GM21360 (cell line): ENCODE data around the gene PHF13.
"Not testable (repeated sequence)": the region's sequence is repeated elsewhere in the genome, so short reads cannot be mapped to it uniquely, and the experiment has no call there.

Source experiments
- ATAC-seq: cut with Tn5 transposase; IDR thresholded peaks from one replicate; pipeline ENCODE4 v1.9.1; 2021; ENCODE audit warnings: mild to moderate bottlenecking, moderate library complexity; ENCODE audit not compliant: unreplicated experiment

PHF13 gene

DNA sequence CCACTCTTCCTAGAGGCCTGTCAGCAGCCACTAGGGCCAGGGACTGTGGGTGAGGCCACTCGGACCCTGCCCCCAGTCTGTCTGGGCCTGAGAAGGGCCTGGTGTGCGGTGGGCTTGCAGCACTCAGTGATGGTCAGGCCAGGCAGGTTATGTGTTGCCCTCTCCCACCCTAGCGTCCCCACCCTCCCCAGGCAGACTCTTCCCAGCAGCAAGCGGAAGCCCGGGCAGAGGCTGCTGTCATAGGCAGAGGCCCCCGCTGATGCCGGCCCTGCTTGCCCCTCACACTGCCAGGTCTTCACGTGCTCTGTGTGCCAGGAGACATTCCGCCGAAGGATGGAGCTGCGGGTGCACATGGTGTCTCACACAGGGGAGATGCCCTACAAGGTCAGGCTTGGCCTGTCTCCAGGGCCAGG, 27.1 kb upstream of the PHF13 start:
- ATAC-seq: no peak

DNA sequence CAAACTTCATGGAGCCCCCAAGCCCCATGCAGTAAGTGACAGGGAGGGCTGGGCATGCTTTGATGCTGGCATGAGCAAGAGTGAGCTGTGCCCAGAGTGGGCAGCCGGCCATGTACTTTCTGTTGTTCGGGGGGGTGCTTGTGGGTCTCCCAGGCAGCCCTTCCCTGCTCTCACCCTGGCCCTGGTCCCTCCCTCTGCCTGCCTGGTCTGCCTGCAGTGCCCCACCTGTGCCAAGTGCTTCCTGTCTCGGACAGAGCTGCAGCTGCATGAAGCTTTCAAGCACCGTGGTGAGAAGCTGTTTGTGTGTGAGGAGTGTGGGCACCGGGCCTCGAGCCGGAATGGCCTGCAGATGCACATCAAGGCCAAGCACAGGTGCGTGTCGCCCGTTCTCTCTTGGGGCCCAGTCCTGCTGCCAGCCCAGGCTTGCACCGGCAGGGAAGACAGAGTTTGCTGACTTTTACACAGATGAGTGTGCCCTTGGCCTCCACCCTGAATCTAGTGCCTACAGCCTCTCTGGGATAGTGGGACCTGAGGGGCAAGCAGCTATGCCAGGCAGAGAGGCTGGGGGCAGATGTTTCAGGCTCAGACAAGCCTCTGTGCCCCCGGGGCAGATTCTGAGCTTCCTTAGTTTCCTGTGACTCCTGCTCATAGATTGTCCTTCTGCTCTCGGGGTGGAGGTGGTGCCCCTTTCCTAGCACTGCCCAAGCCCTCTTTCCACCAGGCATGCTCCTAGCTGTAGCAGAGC, 26.1 kb upstream of the PHF13 start:
- no peak for ATAC-seq

DNA sequence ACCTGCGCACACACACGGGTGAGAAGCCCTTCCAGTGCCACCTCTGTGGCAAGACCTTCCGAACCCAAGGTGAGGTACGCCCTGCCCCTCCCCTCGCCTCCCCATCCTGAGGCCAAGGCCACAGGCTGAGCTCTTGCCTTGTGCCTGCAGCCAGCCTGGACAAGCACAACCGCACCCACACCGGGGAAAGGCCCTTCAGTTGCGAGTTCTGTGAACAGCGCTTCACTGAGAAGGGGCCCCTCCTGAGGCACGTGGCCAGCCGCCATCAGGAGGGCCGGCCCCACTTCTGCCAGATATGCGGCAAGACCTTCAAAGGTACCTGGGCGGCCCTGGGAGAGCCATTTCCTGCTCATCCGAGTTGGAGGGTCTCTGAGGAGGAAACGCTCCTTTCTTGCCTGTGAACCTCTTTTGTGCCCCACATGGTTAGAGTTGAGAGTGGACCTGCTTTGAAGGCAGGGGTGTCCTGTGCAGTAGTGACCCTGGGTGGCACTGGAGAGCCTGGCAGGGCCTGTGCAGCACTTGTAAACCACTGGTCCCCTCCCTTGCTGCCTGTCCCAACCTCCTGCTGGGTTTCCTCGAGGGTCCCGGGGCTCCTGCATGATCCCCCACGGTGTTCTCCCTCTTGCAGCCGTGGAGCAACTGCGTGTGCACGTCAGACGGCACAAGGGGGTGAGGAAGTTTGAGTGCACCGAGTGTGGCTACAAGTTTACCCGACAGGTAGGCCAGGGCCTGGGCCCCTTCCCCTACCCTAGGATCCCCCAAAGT, 25.2 kb upstream of the PHF13 start:
- ATAC-seq: no peak

DNA sequence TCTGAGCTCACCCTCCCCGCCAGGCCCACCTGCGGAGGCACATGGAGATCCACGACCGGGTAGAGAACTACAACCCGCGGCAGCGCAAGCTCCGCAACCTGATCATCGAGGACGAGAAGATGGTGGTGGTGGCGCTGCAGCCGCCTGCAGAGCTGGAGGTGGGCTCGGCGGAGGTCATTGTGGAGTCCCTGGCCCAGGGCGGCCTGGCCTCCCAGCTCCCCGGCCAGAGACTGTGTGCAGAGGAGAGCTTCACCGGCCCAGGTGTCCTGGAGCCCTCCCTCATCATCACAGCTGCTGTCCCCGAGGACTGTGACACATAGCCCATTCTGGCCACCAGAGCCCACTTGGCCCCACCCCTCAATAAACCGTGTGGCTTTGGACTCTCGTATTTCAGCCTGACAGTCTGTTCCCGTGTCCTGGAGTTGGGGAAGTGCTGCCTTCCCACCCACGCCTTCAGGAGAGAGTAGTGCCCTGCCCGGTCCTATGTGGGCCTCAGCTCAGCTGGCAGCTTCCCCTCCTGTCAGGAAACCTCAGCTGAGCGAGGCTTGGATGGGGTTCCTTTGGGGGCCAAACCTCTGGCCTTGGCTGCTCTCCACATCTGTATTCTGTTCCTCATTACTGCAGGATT, 24.5 kb upstream of the PHF13 start:
- ATAC-seq: no peak

DNA sequence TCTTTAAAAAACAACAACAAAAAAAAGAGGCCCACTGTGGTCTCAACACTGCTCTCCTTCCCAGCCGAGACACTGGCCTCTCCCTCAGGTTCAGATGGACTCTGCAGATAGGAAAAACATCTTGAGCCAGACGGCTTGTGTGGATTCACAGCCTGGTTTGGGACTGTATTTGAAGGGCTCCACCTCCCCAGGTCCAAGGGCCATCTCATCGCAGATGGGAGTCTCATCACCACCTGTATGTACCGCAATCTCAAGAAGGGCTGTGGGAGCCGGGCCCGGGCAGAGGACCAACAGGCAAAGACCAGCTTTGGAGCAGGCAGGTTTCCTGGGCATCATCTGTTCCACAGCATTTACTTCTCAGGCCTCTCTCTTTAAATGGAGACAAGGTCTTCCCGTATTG, 23.5 kb upstream of the PHF13 start:
- no peak for ATAC-seq

DNA sequence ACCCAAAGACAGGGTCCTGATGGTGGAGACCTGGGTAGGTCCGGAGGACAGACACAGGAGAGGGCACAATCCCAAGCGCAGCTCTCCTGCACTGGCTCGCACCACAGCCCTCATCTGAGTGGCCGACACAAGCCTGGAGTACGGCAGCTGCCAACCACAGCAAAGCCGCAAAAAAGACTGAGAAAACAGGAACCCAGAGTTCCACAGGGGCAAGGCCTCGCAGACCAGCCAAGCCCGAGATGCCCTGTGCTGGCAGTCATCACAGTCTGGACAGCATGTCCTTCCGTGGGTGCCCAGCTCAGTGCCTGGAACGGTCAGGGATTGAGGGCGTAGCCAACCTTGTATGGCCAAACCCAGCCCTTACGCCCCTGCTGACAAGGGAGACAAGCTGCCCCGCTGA, 22.3 kb upstream of the PHF13 start:
- no peak for ATAC-seq

DNA sequence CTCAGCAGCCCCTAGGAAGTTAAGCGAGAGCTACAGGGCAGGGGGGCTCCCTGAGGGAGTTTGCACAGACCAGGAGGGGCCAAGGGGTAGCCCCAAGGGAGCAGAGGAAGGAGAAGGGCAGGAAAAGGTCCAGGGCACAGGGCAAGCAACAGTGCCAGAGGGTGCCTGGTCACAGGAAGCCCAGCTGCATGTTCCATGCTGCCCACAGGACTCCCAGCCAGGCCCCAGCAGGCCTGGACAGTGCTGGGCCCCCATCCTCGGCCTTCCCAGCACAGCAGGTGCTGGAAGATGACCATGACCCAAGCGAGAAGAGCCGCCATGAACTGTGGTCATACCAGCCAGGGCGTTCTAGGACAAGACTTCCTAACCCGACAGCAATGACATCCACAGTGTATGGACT, 21.9 kb upstream of the PHF13 start:
- ATAC-seq: no peak

DNA sequence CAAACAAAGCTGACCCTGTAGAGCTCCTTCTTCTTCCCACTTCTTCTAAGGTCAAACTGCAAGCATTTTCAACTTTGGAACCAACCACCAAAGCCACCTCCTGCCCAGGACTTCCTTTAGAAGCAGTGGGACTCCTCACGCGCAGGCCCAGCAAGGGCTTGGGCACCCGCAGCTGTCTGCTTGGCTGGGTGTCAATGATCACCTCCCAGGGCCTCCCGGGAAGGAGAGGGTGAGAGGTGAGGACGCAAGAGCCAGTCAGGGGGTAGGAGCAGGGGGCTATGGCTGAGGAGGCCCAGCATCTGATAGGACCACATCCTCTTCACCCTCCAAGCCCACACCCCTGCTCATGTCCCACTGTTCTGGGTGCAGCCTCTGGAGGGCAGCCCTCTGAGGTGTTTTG, 21.1 kb upstream of the PHF13 start:
- ATAC-seq: no peak

DNA sequence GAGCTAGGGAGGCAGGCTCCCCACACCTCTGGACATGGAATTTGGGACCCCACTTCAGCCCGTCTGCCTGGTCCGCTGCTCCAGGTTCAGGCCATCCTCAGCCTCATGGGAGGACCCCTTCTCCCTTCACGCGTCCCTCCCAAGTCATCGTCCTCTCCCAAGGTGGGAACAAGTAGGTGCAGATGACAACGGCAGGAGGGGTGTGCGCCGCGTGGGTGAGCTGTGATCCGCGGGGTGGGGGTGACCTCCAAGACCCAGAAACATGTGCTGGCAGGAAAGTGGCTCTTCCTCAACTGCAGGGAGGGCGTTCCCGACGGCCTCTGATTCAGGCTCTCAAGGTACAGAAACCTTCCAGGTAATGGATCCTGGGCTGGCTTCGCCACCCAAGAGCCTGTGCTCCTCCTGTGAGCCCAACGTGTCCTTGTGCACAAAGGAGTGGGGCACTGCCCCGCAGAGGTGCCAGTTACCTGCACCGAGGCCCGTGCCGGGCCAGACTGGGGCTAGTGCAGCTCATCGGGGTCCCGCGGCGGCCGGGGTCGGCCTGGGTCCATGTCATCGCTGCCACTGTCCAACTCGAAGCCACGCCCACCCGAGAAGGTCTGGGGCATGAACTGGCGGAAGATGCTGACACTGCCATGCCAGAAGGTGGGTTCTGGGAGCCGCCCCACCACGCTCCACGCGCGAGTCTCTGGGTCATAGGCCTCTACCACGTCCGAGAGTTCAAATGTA, 20.5 kb upstream of the PHF13 start:
- ATAC-seq: no peak

DNA sequence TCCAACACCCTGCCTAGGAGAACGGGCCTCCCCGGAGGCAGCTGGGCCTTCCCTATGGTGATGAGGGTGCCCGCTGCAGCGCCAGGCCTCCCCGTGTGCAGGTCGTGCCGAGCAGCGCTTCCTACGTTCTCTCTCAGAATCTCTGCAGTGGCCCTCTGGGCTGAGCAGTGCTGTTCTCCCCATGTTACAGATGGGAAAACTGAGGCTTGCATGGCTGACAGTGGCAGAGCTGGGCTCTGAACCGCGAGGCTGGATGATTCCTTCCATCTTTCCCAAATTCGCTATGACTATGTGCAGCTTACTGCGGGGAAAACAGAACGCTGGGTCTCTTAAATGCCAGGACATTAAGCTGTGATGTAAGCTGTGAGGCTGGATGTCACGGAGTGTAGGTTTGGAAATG, 19.7 kb upstream of the PHF13 start:
- no peak for ATAC-seq

DNA sequence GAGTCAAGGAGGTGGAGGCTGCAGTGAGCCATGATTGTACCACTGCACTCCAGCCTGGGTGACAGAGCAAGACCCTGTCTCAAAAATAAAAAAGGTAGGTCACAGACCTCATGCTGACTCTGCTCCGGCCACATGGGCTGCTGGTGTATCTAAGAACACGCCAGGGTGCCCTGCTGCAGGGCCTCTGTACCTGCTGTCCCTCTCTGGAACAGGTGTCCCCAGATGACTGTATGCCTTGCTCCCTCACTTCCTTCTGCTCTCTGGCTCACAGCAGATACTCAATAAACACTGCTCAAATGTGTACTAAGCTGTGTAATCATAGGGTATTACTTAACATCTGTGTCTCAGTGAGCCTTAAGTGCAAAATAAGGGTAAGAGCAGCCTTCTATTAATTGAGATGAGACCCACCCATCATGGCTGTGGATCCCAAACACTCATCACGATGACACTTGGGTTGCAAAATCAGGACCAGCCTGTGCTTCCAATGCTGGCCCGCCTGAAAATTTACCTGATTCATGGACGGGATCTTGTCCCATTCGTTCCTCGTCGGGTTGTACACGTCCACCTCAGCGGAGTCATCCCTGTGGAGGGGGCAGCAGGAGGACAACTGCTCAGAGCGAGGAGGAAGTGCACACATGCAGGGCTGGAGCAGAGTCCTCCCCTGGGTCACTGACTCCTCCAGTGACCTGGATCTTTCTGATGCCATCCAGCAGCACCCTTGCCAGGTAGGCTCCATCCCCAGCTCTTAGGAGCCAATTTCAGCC, 18.4 kb upstream of the PHF13 start:
- ATAC-seq: no peak

DNA sequence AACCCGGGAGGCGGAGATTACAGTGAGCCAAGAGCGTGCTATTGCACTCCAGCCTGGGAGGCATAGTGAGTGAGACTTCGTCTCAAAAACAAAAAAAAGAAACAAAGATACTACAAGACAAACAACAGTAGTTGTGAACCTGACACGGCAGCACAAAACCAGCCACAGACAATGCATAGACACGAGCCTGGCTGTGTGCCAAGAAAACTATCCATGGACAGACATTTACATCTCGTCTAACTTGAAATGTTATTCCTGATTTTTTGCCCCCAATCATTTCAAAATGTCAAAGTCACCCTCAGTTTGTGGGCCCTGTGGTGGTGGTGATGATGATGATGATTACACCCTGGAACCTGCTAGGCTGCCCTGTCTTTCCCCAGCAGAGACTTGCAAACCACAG, 17.2 kb upstream of the PHF13 start:
- no peak for ATAC-seq

DNA sequence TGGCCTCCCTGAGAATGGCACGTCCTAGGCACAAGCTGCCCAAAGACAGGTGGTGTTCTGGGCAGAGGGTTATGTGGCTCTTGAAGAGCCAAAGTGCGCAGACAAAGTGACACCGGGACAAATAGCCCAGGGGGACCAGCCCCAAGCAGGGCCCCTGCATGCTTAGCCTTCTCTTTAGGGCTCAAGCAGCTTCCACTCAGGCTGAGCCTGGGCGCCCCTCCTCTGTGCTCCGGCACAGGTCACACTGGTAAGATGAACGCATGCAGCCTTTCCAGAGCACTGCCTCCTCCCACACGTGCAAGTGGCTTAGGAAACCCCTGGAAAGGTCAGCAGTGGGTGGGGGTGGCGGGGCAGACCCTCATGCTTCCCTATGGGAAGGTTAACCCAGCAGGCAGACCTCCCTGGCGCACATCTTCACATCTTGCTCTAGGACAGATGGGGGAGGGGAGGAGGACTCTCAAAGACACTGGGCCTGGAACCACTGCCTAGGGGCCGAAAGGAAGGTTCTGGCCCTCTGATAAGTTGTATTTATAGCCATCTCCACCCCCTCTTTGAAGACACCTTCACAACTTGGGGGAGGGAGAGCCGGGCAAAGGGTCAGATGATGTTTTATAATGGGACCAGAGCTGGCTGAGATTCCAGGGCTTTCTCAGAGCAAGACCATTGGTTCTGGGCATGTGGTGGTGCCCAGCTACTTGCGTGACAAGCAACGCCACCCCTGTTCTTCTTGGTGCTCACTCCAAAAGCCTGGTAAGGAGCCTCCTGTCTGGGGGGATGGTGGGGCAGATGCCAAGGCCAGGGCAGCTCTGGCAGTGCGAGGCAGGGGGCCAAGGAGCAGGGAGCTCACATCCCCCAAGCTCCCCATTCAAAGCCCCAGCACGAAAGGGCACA, 16.4 kb upstream of the PHF13 start:
- ATAC-seq: no peak

DNA sequence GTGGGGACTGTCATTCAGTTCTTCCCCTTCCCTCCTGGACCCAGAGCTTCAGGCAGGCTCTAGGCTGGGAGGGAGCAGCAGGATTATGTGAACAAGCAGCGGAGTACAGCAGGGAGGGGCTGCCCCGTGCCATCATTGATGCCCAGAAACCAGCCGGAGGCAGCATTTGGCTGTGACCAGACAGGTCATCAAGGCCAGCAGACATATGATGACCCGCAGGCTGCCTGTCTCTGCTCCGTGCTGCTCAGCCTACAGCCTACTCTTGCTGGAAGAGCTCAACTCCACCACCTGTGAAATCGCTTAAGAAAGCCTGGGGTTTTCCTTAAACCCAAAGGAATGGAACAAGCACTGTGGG, 15.8 kb upstream of the PHF13 start:
- ATAC-seq: no peak

DNA sequence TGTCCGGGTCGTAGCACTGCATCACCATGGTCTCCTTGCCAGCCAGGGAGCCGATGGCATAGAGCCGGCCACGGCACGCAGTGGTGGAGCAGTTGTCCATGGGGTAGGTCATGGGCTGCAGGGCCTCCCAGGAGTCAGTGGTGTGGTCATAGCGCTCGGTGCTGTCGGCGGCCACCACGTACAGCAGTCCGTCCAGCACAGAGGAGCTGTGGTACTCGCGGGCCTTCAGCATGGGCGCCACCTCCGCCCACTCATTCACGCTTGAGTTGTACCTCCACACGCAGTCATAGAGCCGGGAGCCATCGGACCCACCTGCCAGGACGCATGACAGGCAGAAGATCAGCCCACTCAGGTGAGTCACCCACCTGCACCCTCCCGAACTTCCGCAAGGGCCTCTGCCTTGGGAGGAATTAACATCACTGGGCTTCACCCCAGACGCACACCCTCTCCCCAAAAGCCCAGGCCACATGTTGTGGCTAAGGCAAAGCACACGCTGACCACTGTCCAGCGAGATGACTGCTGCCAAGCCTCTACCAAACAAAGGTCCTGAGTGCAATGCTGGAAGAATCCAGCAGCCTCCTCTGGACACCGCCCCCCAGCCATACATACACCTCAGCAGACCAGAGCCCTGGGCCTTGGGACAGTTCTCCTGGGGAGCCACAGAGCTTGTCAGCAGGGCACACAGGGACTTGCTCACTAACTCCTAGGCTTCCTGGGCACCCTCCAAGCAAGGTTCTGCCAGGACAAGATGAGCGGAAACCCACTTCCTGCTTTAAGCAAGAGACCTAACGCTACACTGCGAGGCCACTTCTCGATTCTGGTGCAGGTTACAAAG, 14.2 kb upstream of the PHF13 start:
- ATAC-seq: no peak

DNA sequence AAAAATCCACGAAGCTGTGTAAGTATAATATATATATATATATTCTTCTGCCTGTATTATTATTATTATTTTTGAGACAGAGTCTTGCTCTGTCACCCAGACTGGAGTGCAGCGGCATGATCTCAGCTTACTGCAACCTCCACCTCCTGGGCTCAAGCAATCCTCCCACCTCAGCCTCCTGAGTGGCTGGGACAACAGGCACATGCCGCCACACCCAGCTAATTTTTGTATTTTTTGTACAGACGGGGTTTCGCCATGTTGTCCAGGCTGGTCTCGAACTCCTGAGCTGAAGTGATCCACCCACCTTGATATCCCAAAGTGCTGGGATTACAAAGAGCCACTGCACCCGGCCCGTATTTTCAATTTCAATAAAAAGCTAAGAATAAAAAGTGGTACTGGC, 13.5 kb upstream of the PHF13 start:
- ATAC-seq: not testable (repeated sequence)

DNA sequence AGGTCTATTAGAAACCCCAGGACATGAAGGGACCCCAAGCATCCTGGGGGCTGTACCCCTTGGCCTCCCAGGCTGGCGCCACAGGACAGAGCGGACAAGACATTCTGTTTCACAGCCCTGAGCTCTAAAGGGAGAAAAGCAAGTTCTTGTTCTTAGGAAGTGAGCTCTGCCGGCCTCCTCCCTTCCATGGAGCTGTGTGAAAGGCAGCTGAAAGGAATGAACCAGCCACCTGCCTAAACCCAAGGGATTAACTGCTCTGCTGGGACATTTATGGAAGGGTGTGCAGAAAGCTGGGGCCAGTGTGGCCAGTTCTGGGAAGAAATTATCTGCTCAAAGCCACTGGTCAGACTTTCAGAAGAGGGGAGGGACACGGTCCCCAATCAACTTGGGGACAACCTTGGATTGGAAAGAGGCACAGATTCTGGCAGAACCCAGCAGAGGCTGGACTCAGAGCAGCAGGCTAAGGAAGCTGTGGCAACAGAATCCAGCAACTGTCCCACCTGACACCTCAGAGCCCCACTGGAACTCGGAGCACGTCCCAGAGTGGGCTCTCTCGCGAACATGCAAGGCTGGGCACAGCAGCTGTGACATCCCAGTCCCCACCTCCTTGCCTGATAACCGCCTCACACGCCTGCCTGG, 13.0 kb upstream of the PHF13 start:
- no peak for ATAC-seq
